Vagina (tissue), 2 donors: Measurements from ENCODE around the gene MRPL20. TPM values are rescaled to one million over a fixed set of nuclear protein-coding genes. Genes with fewer than 3 reads are reported as not detected.

Source experiments
- DNase-seq, 2 donors: peaks; one replicate each; pipeline ENCODE4 v3.0.0-alpha.2; 2017; ENCODE audit errors: extremely low spot score in 2 of 2
- H3K27ac ChIP-seq: fragments of 200-600 bp; sonication (generic); one replicate; pipeline ENCODE4 v1.5.1; 2019
- H3K27me3 ChIP-seq: fragments of 200-600 bp; sonication (generic); one replicate; pipeline ENCODE4 v1.5.1; 2019
- H3K36me3 ChIP-seq, 2 donors: fragments of 200-600 bp; sonication (generic); one replicate each; pipeline ENCODE4 v1.5.1; 2017 to 2019
- H3K4me1 ChIP-seq: fragments of 200-600 bp; sonication (generic); one replicate; pipeline ENCODE4 v1.5.1; 2019
- H3K4me3 ChIP-seq, 2 donors: fragments of 200-600 bp; sonication (generic); 1 replicate in 1 of 2; 2 replicates in 1 of 2; pipeline ENCODE4 v1.5.1; 2016 to 2019
- H3K9me3 ChIP-seq: fragments of 200-600 bp; sonication (generic); one replicate; pipeline ENCODE4 v1.5.1; 2019
- POLR2A ChIP-seq, 2 donors: fragments of 450-650 bp; IDR thresholded peaks; one replicate each; pipeline ENCODE4 v1.6.1; 2017; ENCODE audit warnings: antibody characterized with exemption in 2 of 2, mild to moderate bottlenecking in 2 of 2, moderate library complexity in 2 of 2
- POLR2AphosphoS5 ChIP-seq, 2 donors: sonication (generic); formaldehyde crosslinking; IDR thresholded peaks; one replicate each; pipeline ENCODE4 v1.9.0; 2017; ENCODE audit warnings: antibody characterized with exemption in 2 of 2, mild to moderate bottlenecking in 2 of 2, low read depth in 1 of 2; ENCODE audit not compliant: insufficient read depth in 1 of 2
- intact Hi-C: fragments of 100-400 bp; cut with DNase I; formaldehyde crosslinking; loops from one replicate; pipeline ENCODE4 v1.15.1; 2023
- total RNA-seq: library from RNA; depleted of rRNA; stranded (reverse); fragments of >200 nt; gene quantifications from one replicate; pipeline ENCODE4 v1.2.3, GENCODE V29; 2016
- TF ChIP-seq, protein P1 (sequence below), 3 experiments: fragments of 450-650 bp in 2 of 3; fragments of 200-600 bp in 1 of 3; sonication (generic) in 1 of 3; IDR thresholded peaks; one replicate each; pipeline ENCODE4 v1.5.1; 2017 to 2019; ENCODE audit warnings: antibody characterized with exemption in 3 of 3, mild to moderate bottlenecking in 2 of 3, moderate library complexity in 2 of 3

Gene MRPL20
- total RNA-seq, 1 donor from 2014 or later: 84.2 TPM

DNA sequence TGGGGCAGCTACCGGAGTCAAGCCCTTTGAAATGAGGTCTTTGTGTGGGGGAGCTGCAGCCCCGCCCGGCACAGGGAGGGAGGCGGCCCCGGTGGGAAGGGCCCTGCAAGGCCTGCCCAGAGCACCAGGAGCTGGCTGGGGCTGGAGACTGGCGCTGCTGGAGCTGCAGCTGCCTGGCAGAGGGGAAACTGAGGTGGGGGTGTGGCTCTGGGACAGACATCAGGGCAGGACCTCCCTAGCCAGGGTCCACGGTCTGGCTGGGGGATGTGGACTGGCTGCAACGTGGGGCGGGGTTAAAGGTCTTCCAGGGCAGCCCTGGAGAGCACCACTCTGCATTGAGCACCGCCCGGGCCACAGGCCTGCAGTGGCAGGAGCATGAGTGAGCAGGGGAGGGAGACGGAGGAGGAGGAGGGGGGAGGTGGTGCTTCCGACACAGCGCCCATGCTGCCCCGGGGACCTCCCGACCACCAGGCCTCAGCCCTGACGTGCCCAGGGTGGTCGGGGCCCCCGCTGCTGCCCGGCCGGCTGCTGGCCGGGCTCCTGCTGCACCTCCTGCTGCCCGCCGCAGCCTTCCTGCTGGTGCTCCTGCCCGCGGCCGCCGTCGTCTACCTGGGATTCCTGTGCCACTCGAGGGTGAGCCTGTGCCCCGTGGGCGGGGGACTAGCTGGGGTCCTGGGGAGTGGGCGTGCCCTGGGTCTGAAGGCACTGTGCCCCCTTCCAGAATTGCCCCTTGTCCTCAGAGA is 18.8 kb upstream of the MRPL20 start:
- Histone ChIP-seq H3K27ac (no peak overlapping the region), H3K27me3 (no peaks in the 10 kb centered on the region), H3K4me1 (peaks cover 40% of the 10 kb centered on the region), H3K36me3 (no peaks in the 10 kb centered on the region), H3K9me3 (no peaks in the 10 kb centered on the region), H3K4me3 (no peak overlapping the region)
- no peak for DNase-seq
- intact Hi-C loops: no loop called here
- TF ChIP-seq POLR2AphosphoS5 (IDR thresholded peaks at IDR 0.05; ENCODE audit: insufficient read depth in 1 of 2, low read depth in 1 of 2) (no peak), POLR2A (IDR thresholded peaks at IDR 0.05) (no peak)
- TF ChIP-seq, protein P1, sequence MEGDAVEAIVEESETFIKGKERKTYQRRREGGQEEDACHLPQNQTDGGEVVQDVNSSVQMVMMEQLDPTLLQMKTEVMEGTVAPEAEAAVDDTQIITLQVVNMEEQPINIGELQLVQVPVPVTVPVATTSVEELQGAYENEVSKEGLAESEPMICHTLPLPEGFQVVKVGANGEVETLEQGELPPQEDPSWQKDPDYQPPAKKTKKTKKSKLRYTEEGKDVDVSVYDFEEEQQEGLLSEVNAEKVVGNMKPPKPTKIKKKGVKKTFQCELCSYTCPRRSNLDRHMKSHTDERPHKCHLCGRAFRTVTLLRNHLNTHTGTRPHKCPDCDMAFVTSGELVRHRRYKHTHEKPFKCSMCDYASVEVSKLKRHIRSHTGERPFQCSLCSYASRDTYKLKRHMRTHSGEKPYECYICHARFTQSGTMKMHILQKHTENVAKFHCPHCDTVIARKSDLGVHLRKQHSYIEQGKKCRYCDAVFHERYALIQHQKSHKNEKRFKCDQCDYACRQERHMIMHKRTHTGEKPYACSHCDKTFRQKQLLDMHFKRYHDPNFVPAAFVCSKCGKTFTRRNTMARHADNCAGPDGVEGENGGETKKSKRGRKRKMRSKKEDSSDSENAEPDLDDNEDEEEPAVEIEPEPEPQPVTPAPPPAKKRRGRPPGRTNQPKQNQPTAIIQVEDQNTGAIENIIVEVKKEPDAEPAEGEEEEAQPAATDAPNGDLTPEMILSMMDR (IDR thresholded peaks at IDR 0.05): no peak

DNA sequence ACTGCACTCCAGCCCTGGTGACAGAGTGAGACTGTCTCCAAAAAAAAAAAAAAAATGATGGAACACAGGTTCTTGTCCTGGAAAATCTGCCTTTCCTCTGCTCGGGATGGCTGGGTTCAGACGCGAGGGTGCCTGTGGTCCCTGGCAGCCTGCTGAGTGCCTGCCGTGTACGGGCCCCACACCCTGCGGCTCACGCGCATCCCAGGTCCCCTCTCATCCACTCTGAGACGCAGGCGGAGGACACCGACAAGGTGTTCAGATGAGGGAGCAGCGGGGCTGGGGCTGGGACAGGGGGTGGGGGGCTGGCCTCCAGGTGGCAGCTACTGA is 18.3 kb upstream of the MRPL20 start:
- TF ChIP-seq, protein P1 (IDR thresholded peaks at IDR 0.05): no peak
- TF ChIP-seq POLR2AphosphoS5 (IDR thresholded peaks at IDR 0.05; ENCODE audit: insufficient read depth in 1 of 2, low read depth in 1 of 2): no peak
- no peak for TF ChIP-seq POLR2A (IDR thresholded peaks at IDR 0.05)
- no peaks in the 10 kb centered on the region for H3K9me3 ChIP-seq
- H3K4me1 ChIP-seq: peaks cover 40% of the 10 kb centered on the region
- H3K27me3 ChIP-seq: no peaks in the 10 kb centered on the region
- H3K4me3 ChIP-seq: no peak overlapping the region
- no peaks in the 10 kb centered on the region for H3K36me3 ChIP-seq
- DNase-seq: no peak
- H3K27ac ChIP-seq: no peak overlapping the region
- intact Hi-C loops: no loop called here

DNA sequence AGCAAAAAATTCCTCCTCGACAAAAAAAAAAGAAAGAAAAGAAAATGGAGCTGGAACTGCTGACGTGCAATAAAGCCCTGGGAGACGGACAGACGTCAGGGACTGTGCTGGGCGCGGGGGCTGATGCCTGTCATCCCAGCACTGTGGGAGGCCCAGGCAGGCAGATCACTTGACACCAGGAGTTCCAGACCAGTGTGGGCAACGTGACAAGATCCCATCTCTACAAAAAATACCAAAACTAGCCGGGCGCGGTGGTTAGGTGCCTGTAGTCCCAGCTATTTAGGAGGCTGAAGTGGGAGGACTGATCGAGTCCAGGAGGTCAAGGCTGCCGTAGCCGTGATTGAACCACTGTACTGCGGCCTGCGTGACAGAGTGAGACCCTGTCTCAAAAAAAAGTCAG is 17.6 kb upstream of the MRPL20 start:
- Histone ChIP-seq H3K4me1 (peaks cover 36% of the 10 kb centered on the region), H3K27ac (no peak overlapping the region), H3K36me3 (no peaks in the 10 kb centered on the region), H3K4me3 (no peak overlapping the region), H3K27me3 (no peaks in the 10 kb centered on the region), H3K9me3 (no peaks in the 10 kb centered on the region)
- intact Hi-C loops: no loop called here
- DNase-seq: no peak
- TF ChIP-seq POLR2AphosphoS5 (IDR thresholded peaks at IDR 0.05; ENCODE audit: insufficient read depth in 1 of 2, low read depth in 1 of 2) (no peak), POLR2A (IDR thresholded peaks at IDR 0.05) (no peak)
- TF ChIP-seq, protein P1 (IDR thresholded peaks at IDR 0.05): no peak

DNA sequence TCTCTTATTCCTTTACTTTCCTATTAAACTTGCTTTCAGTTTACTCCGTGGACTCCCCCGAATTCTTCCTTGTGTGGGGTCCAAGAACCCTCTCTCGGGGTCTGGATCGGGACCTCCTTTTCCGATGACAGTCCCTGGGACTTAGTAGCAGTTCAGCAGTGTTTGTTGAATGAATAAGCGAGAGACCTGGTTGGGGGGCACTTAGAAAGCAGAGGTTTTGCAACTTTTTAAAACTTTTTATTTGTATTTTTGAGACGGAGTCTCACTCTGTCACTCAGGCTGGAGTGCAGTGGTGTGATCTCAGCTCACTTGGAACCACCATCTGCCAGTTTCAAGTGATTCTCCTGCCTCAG is 16.1 kb upstream of the MRPL20 start:
- intact Hi-C loops: no loop called here
- TF ChIP-seq POLR2A (IDR thresholded peaks at IDR 0.05) (no peak), POLR2AphosphoS5 (IDR thresholded peaks at IDR 0.05; ENCODE audit: insufficient read depth in 1 of 2, low read depth in 1 of 2) (no peak)
- TF ChIP-seq, protein P1 (IDR thresholded peaks at IDR 0.05): no peak
- H3K9me3 ChIP-seq: no peaks in the 10 kb centered on the region
- peaks cover 40% of the 10 kb centered on the region for H3K4me1 ChIP-seq
- H3K36me3 ChIP-seq: no peaks in the 10 kb centered on the region
- no peak overlapping the region for H3K27ac ChIP-seq
- no peak overlapping the region for H3K4me3 ChIP-seq
- no peak for DNase-seq
- H3K27me3 ChIP-seq: no peaks in the 10 kb centered on the region

DNA sequence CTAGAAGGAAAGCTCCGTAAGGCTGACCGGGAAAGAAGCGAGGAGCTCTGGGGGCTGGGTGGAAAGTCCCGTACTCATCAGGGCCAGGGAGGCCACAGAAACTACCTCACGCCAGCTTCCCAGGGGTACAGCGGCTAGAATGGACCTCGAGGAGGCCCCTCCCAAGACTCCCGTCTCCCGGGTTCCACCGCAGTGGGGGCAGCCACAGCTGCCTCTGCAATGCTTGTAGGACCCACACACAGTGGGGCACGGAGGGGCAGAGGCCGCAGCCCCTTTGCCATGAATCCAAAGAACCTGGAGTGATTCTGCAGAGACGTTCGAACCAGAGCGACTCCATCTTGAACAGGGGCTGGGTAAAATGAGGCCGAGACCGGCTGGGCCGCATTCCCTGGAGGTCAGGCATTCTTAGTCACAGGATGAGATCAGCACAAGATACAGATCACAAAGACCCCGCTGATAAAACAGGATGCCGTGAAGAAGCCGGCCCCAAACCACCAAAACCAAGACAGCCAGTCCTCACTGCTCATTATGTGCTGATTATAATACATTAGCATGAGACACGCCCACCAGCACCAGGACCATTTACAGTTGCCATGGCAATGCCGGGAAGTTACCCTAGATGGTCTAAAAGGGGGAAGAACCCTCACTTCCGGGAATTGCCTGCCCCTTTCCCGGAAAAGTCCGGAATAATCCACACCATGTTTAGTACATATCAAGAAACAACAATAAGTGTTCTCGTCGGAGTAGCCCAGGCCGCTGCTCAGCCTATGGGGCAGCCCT is 15.6 kb upstream of the MRPL20 start:
- H3K9me3 ChIP-seq: no peaks in the 10 kb centered on the region
- intact Hi-C loops: no loop called here

More for the DNA sequence above, 15.6 kb upstream of the MRPL20 start:
- Histone ChIP-seq H3K27me3 (no peaks in the 10 kb centered on the region), H3K4me3 (no peak overlapping the region), H3K4me1 (peaks cover 40% of the 10 kb centered on the region), H3K27ac (no peak overlapping the region), H3K36me3 (no peaks in the 10 kb centered on the region)
- TF ChIP-seq POLR2A (IDR thresholded peaks at IDR 0.05): no peak
- TF ChIP-seq POLR2AphosphoS5 (IDR thresholded peaks at IDR 0.05; ENCODE audit: insufficient read depth in 1 of 2, low read depth in 1 of 2): no peak
- TF ChIP-seq, protein P1 (IDR thresholded peaks at IDR 0.05): no peak
- no peak for DNase-seq
